H9 (cell line): ENCODE data around the gene TIAM1. TPM values are rescaled to one million over a fixed set of nuclear protein-coding genes. Genes with fewer than 3 reads are reported as not detected.

Experiments used
- DNase-seq: peaks from one replicate; pipeline ENCODE4 v3.0.0-alpha.2; 2017
- H2AFZ ChIP-seq: one replicate; pipeline ENCODE4 v1.6.1; 2013; ENCODE audit warnings: mild to moderate bottlenecking, low read length, control low read depth, moderate library complexity
- H2AK5ac ChIP-seq: 2 replicates; pipeline ENCODE4 v1.6.1; 2013; ENCODE audit warnings: low read length, control low read depth, mixed read lengths; ENCODE audit not compliant: insufficient read length
- H2BK120ac ChIP-seq: one replicate; pipeline ENCODE4 v1.6.1; 2013; ENCODE audit warnings: low read depth, mild to moderate bottlenecking, low read length, control low read depth, inconsistent platforms; ENCODE audit not compliant: poor library complexity, severe bottlenecking
- H2BK12ac ChIP-seq: 2 replicates; pipeline ENCODE4 v1.6.1; 2013; ENCODE audit warnings: low read length, control low read depth, mixed read lengths, low read depth; ENCODE audit not compliant: insufficient read length
- H2BK15ac ChIP-seq: 2 replicates; pipeline ENCODE4 v1.6.1; 2013; ENCODE audit warnings: low read depth, low read length, control low read depth
- H2BK20ac ChIP-seq: one replicate; pipeline ENCODE4 v1.6.1; 2013; ENCODE audit warnings: low read depth, mild to moderate bottlenecking, low read length, control low read depth, inconsistent platforms; ENCODE audit not compliant: poor library complexity, severe bottlenecking
- H2BK5ac ChIP-seq: 2 replicates; pipeline ENCODE4 v1.6.1; 2013; ENCODE audit warnings: low read length, control low read depth, mixed read lengths; ENCODE audit not compliant: insufficient read length
- H3K14ac ChIP-seq: 2 replicates; pipeline ENCODE4 v1.6.1; 2013; ENCODE audit warnings: low read length, control low read depth; ENCODE audit not compliant: insufficient read depth
- H3K18ac ChIP-seq: 2 replicates; pipeline ENCODE4 v1.6.1; 2013; ENCODE audit warnings: low read depth, mild to moderate bottlenecking, mixed read lengths, low read length, control low read depth; ENCODE audit not compliant: insufficient read length
- H3K23ac ChIP-seq: 2 replicates; pipeline ENCODE4 v1.6.1; 2013; ENCODE audit warnings: low read length, control low read depth, mixed read lengths, low read depth; ENCODE audit not compliant: insufficient read length
- H3K23me2 ChIP-seq: 2 replicates; pipeline ENCODE4 v1.6.1; 2013; ENCODE audit warnings: low read depth, mild to moderate bottlenecking, mixed read lengths, low read length, control low read depth; ENCODE audit not compliant: insufficient read length, poor library complexity, severe bottlenecking
- H3K27ac ChIP-seq: 2 replicates; pipeline ENCODE4 v1.5.1; 2013; ENCODE audit warnings: low read length, control low read depth, mixed read lengths, low read depth; ENCODE audit not compliant: insufficient read length
- H3K27me3 ChIP-seq: 2 replicates; pipeline ENCODE4 v1.6.1; 2013; ENCODE audit warnings: low read length, control low read depth, inconsistent platforms; ENCODE audit not compliant: insufficient read depth
- H3K4ac ChIP-seq: 2 replicates; pipeline ENCODE4 v1.6.1; 2013; ENCODE audit warnings: low read depth, mild to moderate bottlenecking, control low read depth, inconsistent platforms, low read length, moderate library complexity
- H3K4me1 ChIP-seq: 2 replicates; pipeline ENCODE4 v1.6.1; 2013; ENCODE audit warnings: low read length, control low read depth, inconsistent platforms; ENCODE audit not compliant: insufficient read depth
- H3K4me2 ChIP-seq: 2 replicates; pipeline ENCODE4 v1.6.1; 2013; ENCODE audit warnings: low read length, control low read depth, mixed read lengths; ENCODE audit not compliant: insufficient read length, insufficient read depth
- H3K56ac ChIP-seq: 2 replicates; pipeline ENCODE4 v1.6.1; 2013; ENCODE audit warnings: low read depth, mild to moderate bottlenecking, mixed read lengths, low read length, control low read depth; ENCODE audit not compliant: insufficient read length
- H3K79me1 ChIP-seq: 2 replicates; pipeline ENCODE4 v1.6.1; 2013; ENCODE audit warnings: low read depth, mild to moderate bottlenecking, moderate library complexity, low read length, control low read depth, inconsistent platforms; ENCODE audit not compliant: insufficient read depth, poor library complexity, severe bottlenecking
- H3K79me2 ChIP-seq: 2 replicates; pipeline ENCODE4 v1.6.1; 2013; ENCODE audit warnings: low read length, control low read depth, inconsistent platforms; ENCODE audit not compliant: insufficient read depth
- H3K9ac ChIP-seq: 2 replicates; pipeline ENCODE4 v1.6.1; 2013; ENCODE audit warnings: low read length, control low read depth, mixed read lengths; ENCODE audit not compliant: insufficient read length; ENCODE audit errors: extremely low read depth
- H3K9me3 ChIP-seq: one replicate; pipeline ENCODE4 v1.6.1; 2013; ENCODE audit warnings: low read depth, low read length, inconsistent platforms; ENCODE audit not compliant: control insufficient read depth
- H3T11ph ChIP-seq: one replicate; pipeline ENCODE4 v1.6.1; 2013; ENCODE audit warnings: mild to moderate bottlenecking, low read length, control low read depth, inconsistent platforms
- H4K20me1 ChIP-seq: one replicate; pipeline ENCODE4 v1.6.1; 2013; ENCODE audit not compliant: control insufficient read depth, insufficient read length, insufficient read depth
- H4K5ac ChIP-seq: 2 replicates; pipeline ENCODE4 v1.6.1; 2013; ENCODE audit warnings: low read depth, mild to moderate bottlenecking, mixed read lengths, low read length, control low read depth; ENCODE audit not compliant: insufficient read length
- H4K8ac ChIP-seq: replicated peaks from 2 replicates; pipeline ENCODE4 v1.6.1; 2013; ENCODE audit warnings: low read length, control low read depth, mixed read lengths, low read depth; ENCODE audit not compliant: insufficient read length
- H4K91ac ChIP-seq: 2 replicates; pipeline ENCODE4 v1.6.1; 2013; ENCODE audit warnings: low read depth, mild to moderate bottlenecking, moderate library complexity, mixed read lengths, low read length, control low read depth; ENCODE audit not compliant: insufficient read length
- H3K27ac Mint-ChIP-seq, 3 experiments: 2 replicates in 2 of 3; 3 replicates in 1 of 3; pipeline ENCODE4 v1.8.0; 2020 to 2021; ENCODE audit warnings: mixed read lengths in 3 of 3, mild to moderate bottlenecking in 1 of 3, moderate library complexity in 1 of 3
- H3K27me3 Mint-ChIP-seq: 2 replicates; pipeline ENCODE4 v1.8.0; 2021; ENCODE audit warnings: low read depth, mild to moderate bottlenecking, moderate library complexity, mixed read lengths
- H3K36me3 Mint-ChIP-seq, 3 experiments: 2 replicates in 2 of 3; 3 replicates in 1 of 3; pipeline ENCODE4 v1.8.0; 2020 to 2021; ENCODE audit warnings: low read depth in 3 of 3, mixed read lengths in 3 of 3; ENCODE audit not compliant: insufficient read depth in 1 of 3
- H3K4me1 Mint-ChIP-seq, 2 experiments: 2 replicates each; pipeline ENCODE4 v1.8.0; 2020; ENCODE audit warnings: mixed read lengths in 2 of 2
- H3K4me3 Mint-ChIP-seq, 2 experiments: 2 replicates in 1 of 2; 3 replicates in 1 of 2; pipeline ENCODE4 v1.8.0; 2020 to 2021; ENCODE audit warnings: mild to moderate bottlenecking in 2 of 2, mixed read lengths in 2 of 2, moderate library complexity in 1 of 2
- H3K9me3 Mint-ChIP-seq, 2 experiments: 2 replicates in 1 of 2; 3 replicates in 1 of 2; pipeline ENCODE4 v1.8.0; 2020; ENCODE audit warnings: mild to moderate bottlenecking in 2 of 2, mixed read lengths in 2 of 2, moderate library complexity in 1 of 2
- CTCF ChIP-seq: fragments of 200-600 bp; sonication (generic); conservative IDR thresholded peaks from 3 replicates; pipeline ENCODE4 v1.8.0; 2021; ENCODE audit warnings: antibody characterized with exemption, mild to moderate bottlenecking
- WGBS: extraction: QIAGEN DNeasy Blood & Tissue Kit; methylation state at CpG from one replicate; pipeline ENCODE4 v1.1.7; 2013; ENCODE audit warnings: missing lambda C conversion rate, low lambda C conversion rate, mixed read lengths; ENCODE audit not compliant: insufficient read length; ENCODE audit errors: extremely low coverage; 5-methylcytosine and 5-hydroxymethylcytosine counted together
- total RNA-seq: library from RNA; stranded (reverse); gene quantifications from 2 replicates; pipeline ENCODE4 v1.2.1, GENCODE V29; 2021

TIAM1 gene
- total RNA-seq, 1 experiment from 2014 or later = 23.1 TPM

GRCh38 chr21:31162079-31162699, 181.9 kb downstream of the TIAM1 start:
- no peak overlapping the region for H3K4me2 ChIP-seq
- H4K91ac ChIP-seq = no peak overlapping the region
- H3K9me3 ChIP-seq = peaks cover 5% of the 10 kb centered on the region
- no peaks in the 10 kb centered on the region for H3K79me1 ChIP-seq
- H3K27me3 ChIP-seq = no peaks in the 10 kb centered on the region
- no peak overlapping the region for H3K14ac ChIP-seq
- no peak overlapping the region for H2BK5ac ChIP-seq
- no peak overlapping the region for H3K4me3 Mint-ChIP-seq
- H3K4me1 ChIP-seq = peaks cover 11% of the 10 kb centered on the region; the same call in 1 of the 2 replicates
- H4K5ac ChIP-seq = no peak overlapping the region
- H2AFZ ChIP-seq = no peak overlapping the region
- H3K4me1 Mint-ChIP-seq = peaks cover 39 to 44% of the 10 kb centered on the region in 2 experiments
- no peak overlapping the region for H2BK120ac ChIP-seq
- no peak overlapping the region for H3K9ac ChIP-seq
- no peaks in the 10 kb centered on the region; the same call in 1 of the 2 replicates for H3K27me3 Mint-ChIP-seq
- H4K8ac ChIP-seq = no peak overlapping the region
- no peaks in the 10 kb centered on the region for H3K79me2 ChIP-seq
- H3K27ac ChIP-seq = no peak overlapping the region
- no peak overlapping the region for H2AK5ac ChIP-seq
- peaks cover 6 to 11% of the 10 kb centered on the region in 2 experiments; a peak in 4 of 5 replicates for H3K9me3 Mint-ChIP-seq
- peaks cover 7 to 15% (median 12%) of the 10 kb centered on the region in 3 experiments; a peak in 6 of 7 replicates for H3K36me3 Mint-ChIP-seq
- H2BK15ac ChIP-seq = no peak overlapping the region
- no peaks in the 10 kb centered on the region for H4K20me1 ChIP-seq
- no peak overlapping the region for H3K4ac ChIP-seq
- H3K56ac ChIP-seq = no peak overlapping the region
- no peak for TF ChIP-seq CTCF
- no peak for DNase-seq
- no peak overlapping the region for H3K23ac ChIP-seq
- no peak overlapping the region for H2BK12ac ChIP-seq
- no peak overlapping the region for H3T11ph ChIP-seq
- no peak overlapping the region for H3K18ac ChIP-seq
- WGBS = no CpG with 5 or more reads among the region's 4 CpGs
- no peak overlapping the region for H2BK20ac ChIP-seq
- H3K23me2 ChIP-seq = peaks cover 7% of the 10 kb centered on the region
- H3K27ac Mint-ChIP-seq = no peak overlapping the region
